GM21390 (cell line): ENCODE results near the gene MICAL3.

Experiments used
- ATAC-seq: cut with Tn5 transposase; IDR thresholded peaks from one replicate; pipeline ENCODE4 v1.9.1; 2021; ENCODE audit not compliant: unreplicated experiment

MICAL3 gene

GRCh38 chr22:17823964-17824363 is 200.4 kb downstream of the MICAL3 start:
- ATAC-seq, result no peak

DNA sequence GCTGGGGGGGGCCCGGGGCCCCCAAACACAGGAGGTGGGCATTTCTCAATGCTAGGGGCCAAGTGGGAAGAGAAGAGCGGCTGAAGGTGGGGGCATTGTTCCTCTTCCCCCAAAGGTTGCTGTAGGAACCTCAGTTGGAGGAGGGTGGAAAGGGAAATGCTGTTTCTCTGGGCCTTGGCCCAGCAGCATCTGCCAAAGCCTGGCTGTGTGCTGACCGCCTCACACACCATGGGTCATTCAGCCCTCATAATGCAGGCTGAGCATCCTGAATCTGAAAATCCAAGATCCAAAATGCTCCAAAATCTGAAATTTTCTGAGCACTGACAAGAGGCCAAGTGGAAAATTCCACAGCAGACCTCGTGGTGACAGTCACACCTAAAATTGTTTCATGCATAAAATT is 201.1 kb downstream of the MICAL3 start:
- ATAC-seq, result no peak

DNA sequence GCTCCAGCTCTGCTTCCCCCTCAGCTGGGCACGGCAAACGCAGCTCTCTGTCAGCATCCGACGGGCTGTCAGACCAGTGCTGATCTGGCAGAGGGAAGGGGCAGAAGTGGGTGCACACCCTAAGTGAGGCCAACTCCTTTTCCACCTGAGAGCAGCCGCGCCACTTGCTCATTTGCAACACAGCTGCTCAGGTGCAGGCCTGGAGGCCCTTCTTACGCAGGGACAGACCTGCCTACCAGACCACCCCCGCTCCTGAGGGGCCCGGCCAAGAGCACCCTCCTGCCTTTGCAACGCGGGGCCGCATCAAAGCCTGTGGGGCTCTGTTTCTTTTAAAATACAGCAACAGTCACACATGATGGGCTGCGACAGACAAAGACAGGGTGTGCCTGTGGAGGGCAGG is 202.3 kb downstream of the MICAL3 start:
- no peak for ATAC-seq

DNA sequence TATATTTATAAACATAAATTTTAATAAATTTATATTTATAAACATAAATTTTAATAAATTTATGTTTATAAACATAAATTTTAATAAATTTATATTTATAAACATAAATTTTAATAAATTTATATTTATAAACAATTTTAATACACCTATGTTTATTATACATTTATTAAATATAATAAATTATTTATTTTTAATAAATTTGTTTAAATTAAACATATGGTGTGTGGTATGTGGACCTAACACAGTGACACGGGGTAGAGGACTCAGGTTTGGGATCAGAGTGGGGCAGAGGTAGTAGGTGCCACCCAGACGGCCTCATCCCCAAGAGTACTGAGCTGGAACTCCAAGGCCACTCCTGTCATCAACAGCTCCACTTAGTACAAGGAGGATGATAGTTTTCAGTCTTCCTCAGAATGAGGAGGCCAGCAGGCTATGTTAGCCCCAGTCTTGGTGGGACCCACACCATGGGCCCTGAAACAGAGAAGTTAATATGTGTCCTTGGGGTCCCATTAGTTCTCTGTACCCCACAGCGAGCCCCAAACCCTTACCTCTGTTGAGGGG is 203.4 kb downstream of the MICAL3 start:
- ATAC-seq, result no peak

GRCh38 chr22:17818649-17819048 is 205.7 kb downstream of the MICAL3 start:
- ATAC-seq, result no peak

DNA sequence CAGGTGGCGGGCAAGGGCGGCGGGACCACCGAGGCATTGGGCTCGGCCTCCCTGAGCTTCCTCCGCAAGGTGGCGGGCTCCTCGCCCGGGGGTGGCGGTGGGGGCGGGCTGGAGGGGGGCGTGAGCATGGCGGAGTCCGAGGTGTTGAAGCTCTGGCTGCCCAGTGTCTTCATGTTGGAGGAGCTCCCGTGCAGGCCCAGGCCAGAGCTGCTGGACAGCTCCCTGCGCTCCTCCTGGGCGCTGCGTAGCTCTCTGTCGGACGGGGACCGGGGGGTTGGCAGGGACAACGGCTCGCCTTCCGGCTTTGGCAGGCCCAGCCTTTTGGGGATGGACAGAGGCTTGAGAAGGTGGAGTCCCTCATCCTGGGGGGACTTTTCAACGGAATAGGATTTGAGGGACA is 206.2 kb downstream of the MICAL3 start:
- ATAC-seq, result no peak

DNA sequence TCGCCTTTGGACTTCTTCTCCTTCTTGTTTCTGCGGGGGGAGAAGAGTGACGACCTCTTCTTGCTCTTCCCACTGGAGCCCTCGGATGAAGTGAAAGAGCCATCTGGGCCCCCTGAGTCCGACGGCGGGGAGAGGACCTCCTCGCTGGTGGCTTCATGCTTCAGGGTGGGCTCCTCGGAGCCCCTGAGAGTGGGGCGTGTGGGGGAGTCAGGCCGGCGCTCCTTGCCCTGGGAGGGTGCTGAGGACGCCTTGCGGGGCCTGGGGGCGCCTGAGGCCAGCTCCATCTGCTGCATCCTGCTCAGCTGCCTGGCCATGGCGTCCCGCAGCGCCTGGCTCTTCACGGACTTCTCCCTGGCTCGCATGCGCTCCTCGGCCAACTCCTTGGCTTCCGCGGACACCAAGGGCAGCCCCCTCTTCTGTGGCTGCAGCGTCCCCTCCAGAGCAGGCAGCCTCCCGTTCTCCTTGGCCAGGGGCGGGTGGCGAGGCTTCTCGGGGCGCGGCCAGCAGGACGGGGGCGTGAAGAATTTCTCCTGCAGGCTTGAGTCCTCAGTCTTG is 206.8 kb downstream of the MICAL3 start:
- ATAC-seq, result no peak

DNA sequence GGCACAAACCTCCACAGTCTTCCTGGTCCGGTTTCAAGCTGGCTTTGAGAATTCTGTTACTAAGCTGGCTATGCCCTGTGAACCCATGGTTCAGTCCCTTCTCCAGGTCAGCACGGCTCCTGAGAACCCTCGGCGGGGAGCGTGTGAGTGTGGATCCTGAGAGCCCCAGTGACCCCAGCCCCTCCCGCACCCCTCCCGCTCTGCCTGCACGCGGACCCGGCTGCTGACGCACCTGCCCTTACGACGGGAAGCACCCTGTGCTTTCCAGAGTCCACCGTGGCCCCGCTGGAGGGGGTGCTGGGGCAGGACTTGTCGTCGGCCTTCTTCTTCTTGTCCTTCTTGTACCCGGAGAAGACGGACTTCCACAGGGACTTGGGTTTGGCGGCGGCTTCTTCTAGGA is 207.3 kb downstream of the MICAL3 start:
- ATAC-seq, result no peak

DNA sequence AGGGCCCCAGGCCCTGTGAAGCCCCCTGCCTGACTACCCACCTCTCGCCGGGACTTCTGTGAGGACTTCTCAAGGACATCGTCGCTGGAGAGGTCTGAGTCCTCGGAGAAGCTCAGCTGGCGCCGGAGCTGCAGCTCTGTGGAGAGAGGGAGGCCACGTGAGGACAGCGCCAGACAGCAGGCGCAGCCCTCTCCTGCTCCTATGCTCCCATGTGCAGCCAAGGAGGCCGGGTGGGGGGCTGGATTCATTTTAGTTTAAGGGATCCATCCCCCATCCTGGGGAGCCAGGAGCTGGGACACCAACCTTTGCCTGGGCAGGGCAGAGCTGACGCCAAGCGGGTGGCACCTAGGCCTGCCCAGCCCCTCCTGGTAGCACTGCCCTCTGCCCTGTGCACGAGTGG is 207.7 kb downstream of the MICAL3 start:
- no peak for ATAC-seq

- no peak for ATAC-seq
These were observed 208.6 kb downstream of the MICAL3 start for GRCh38 chr22:17815703-17816254.

DNA sequence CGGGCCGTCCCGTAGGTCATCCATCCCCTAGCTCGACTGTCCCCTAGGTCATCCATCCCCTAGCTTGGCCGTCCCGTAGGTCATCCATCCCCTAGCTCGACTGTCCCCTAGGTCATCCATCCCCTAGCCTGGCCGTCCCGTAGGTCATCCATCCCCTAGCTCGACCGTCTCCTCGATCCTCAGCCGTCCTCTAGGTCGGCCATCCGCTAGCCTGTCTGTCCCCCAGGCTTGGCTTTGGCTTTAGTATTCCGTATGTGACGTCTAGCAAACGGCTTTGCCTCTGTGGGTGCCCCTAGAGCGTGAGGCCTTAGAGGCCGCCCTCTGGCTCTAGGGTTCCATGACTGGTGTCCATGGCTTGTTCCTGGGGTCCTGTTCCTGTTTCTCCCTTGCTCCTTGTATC is 209.5 kb downstream of the MICAL3 start:
- no peak for ATAC-seq

DNA sequence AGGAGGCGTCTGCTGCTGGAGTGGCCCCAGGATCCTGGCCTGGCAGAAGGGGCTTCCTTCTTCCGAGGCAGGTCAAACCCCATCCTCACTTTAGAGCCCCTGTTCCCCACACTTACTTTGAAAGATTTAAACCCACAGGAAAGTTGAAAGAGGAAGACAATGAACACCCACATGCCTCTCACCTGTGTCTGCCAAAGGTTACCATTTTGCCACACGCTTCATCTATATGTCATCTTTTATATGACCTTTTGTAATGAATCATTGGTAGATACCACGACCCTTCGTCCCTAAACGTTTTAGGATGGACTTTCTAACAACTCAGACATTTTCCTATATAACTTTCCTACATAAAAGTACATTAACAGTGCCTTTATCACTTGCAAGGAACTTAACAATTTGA is 210.3 kb downstream of the MICAL3 start:
- no peak for ATAC-seq

GRCh38 chr22:17811119-17811518 is 213.2 kb downstream of the MICAL3 start:
- no peak for ATAC-seq

DNA sequence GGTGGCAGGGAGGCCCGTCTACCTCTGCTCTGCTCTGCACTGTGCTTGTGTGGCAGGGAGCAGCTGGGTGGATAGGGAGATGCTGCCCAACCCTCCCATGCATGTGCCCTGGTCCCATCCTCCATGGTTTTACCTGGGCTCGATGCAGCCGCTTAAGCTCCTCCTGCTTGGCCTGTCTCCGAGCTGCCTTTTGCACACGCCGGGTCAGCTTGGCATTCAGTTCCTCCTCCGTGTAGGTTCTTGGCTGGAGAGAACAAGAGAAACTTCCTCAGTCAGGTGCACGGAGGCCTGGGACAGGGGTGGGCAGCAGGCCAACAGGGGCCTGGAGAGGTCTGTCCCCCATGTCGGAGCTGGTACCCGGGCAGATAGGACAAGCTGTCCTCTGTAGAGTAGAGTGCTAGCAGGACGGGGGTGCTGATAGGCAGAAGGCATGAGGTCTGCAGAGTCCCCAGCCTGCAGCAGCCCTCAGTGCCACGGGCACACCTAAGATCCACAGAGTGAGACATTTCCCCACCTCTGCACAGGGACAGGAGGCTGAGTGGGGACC is 213.7 kb downstream of the MICAL3 start:
- no peak for ATAC-seq

DNA sequence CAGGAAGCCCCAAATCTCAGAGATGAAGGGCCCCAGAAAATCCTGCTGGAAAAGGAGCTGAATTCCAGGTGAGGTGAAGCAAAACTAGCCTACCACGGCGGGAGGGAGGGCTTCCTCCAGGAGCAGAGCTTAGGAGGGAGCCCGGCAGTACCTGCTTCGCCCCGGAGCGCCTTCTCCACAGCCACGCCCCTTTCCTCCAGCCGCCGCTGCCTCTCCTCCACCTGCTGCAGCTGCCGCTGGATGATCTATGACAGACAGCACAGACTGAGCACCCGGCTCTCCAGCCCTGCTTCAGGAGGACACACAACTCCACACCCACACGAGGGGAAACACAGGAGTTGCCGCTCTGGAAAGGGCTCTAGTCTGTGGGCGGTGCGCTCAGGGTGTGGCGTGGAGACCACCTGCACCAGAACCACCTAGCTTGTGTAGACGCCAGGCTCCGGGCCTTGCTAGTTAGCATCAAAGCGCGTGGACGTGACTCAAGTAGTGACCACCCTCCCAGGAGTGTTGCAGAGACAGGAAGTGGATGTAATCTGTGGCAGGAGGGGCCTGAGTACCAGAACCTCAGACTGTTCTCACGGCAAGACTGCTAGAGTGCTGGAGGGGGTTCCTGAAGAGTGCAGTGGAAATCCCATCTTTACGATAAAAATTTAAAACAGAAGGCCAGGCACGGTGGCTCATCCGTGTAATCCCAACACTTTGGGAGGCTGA is 215.5 kb downstream of the MICAL3 start:
- no peak for ATAC-seq

- ATAC-seq, result no peak
These were observed 216.6 kb downstream of the MICAL3 start for GRCh38 chr22:17807578-17808410.

DNA sequence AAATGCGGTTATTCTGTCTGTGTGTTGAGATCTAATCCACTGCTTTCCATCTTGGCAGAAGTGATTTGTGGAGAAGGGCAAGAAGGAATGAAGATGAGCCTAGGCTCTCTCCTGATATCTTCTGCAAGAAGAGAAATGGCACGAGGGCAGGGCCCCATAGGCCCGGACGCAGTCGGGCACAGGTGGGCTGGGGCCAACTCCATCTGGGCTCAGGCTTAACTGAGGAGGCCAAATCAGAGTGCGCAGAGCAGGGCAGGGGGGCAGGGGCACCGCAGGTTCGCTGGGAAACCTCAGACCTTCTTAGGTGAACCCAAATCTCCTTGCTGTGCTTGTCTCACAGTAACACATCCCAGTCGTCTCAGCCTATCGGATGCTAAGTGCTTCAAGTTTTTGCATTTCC is 217.3 kb downstream of the MICAL3 start:
- no peak for ATAC-seq

DNA sequence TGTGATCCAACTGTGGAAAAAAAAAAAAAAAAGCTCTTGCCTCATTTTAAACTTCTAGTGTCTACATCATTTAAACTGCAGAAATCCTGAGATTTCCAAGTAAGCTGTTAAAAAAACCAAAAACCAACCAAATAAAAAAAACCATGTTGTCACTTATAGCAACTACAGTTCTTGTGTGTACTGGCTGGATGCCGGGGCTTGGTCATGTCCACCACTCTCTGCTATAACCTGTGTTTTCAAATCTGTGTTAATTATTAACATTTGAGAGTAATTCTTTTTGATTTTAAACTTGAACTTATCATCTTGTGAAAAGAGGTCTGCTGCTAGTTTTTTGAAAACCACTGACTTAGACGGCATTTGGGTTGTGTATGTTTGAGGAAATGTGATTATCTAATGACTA is 217.9 kb downstream of the MICAL3 start:
- ATAC-seq, result no peak

GRCh38 chr22:17804331-17805080 is 219.9 kb downstream of the MICAL3 start:
- no peak for ATAC-seq

- no peak for ATAC-seq
These were observed 220.6 kb downstream of the MICAL3 start for GRCh38 chr22:17803609-17804270.
